CD14-positive monocyte (primary cell): ENCODE results near the gene TBC1D22A. TPM values are rescaled to one million over a fixed set of nuclear protein-coding genes. Genes with fewer than 3 reads are reported as not detected.

ENCODE experiments used
- DNase-seq, 3 donors: peaks; one replicate each; pipeline ENCODE4 v3.0.0-alpha.2; 2011 to 2022
- H2AFZ ChIP-seq: 2 replicates; pipeline ENCODE4 v1.6.0; 2012; ENCODE audit warnings: mild to moderate bottlenecking, low read depth, low read length, inconsistent platforms; ENCODE audit not compliant: insufficient read depth, poor library complexity, severe bottlenecking
- H3K27ac ChIP-seq, 2 donors: 1 replicate in 1 of 2; 2 replicates in 1 of 2; pipeline ENCODE4 v1.5.1; 2012 to 2013; ENCODE audit warnings: low read length in 2 of 2, control low read depth in 1 of 2, inconsistent platforms in 1 of 2, low read depth in 1 of 2, mild to moderate bottlenecking in 1 of 2
- H3K27me3 ChIP-seq, 2 donors: one replicate each; pipeline versions ENCODE4 v1.6.0 to v1.6.1; 2011 to 2013; ENCODE audit warnings: low read length in 2 of 2; ENCODE audit not compliant: control insufficient read depth in 2 of 2, insufficient read depth in 2 of 2
- H3K36me3 ChIP-seq, 2 donors: replicated peaks in 1 of 2; 1 replicate in 1 of 2; 2 replicates in 1 of 2; pipeline versions ENCODE4 v1.5.1 to v1.6.1; 2012 to 2013; ENCODE audit warnings: low read length in 2 of 2, control low read depth in 1 of 2, inconsistent platforms in 1 of 2, mild to moderate bottlenecking in 1 of 2; ENCODE audit not compliant: insufficient read depth in 2 of 2, control insufficient read depth in 1 of 2
- H3K4me1 ChIP-seq, 2 donors: 1 replicate in 1 of 2; 2 replicates in 1 of 2; pipeline versions ENCODE4 v1.5.1 to v1.6.1; 2012 to 2013; ENCODE audit warnings: low read length in 2 of 2, control low read depth in 1 of 2, inconsistent platforms in 1 of 2, mild to moderate bottlenecking in 1 of 2, moderate library complexity in 1 of 2; ENCODE audit not compliant: insufficient read depth in 2 of 2, control insufficient read depth in 1 of 2
- H3K4me2 ChIP-seq: replicated peaks from 2 replicates; pipeline ENCODE3; 2012; ENCODE audit warnings: low read length, moderate library complexity, mild to moderate bottlenecking; ENCODE audit not compliant: poor library complexity, severe bottlenecking; ENCODE audit errors: extremely low read depth
- H3K4me3 ChIP-seq, 3 experiments: fragments of 200-600 bp in 1 of 3; sonication (generic) in 1 of 3; replicated peaks in 1 of 3; 1 replicate in 2 of 3; 2 replicates in 1 of 3; pipeline ENCODE4 v1.5.1; 2011 to 2013; ENCODE audit warnings: low read length in 3 of 3, mild to moderate bottlenecking in 3 of 3, control low read depth in 2 of 3, low read depth in 2 of 3, inconsistent platforms in 1 of 3, moderate library complexity in 1 of 3
- H3K79me2 ChIP-seq: 2 replicates; pipeline ENCODE4 v1.6.0; 2012; ENCODE audit warnings: mild to moderate bottlenecking, control low read depth, inconsistent platforms, low read length, moderate library complexity; ENCODE audit not compliant: insufficient read depth
- H3K9ac ChIP-seq: 2 replicates; pipeline ENCODE4 v1.6.0; 2017; ENCODE audit warnings: low read length, mild to moderate bottlenecking; ENCODE audit not compliant: insufficient read depth, poor library complexity, severe bottlenecking
- H3K9me3 ChIP-seq, 2 donors: replicated peaks in 1 of 2; 1 replicate in 1 of 2; 2 replicates in 1 of 2; pipeline versions ENCODE4 v1.5.1 to v1.6.1; 2012 to 2013; ENCODE audit warnings: low read length in 2 of 2, control low read depth in 1 of 2; ENCODE audit not compliant: control insufficient read depth in 1 of 2, insufficient read depth in 1 of 2
- H4K20me1 ChIP-seq: 2 replicates; pipeline ENCODE4 v1.6.0; 2012; ENCODE audit warnings: mild to moderate bottlenecking, low read length, control low read depth, moderate library complexity; ENCODE audit not compliant: insufficient read depth
- H3K27ac Mint-ChIP-seq, 7 donors: one replicate each; pipeline ENCODE4 v1.8.0; 2020; ENCODE audit warnings: mild to moderate bottlenecking in 7 of 7, mixed read lengths in 7 of 7, moderate library complexity in 6 of 7, inconsistent platforms in 2 of 7
- H3K27me3 Mint-ChIP-seq, 3 donors: one replicate each; pipeline ENCODE4 v1.8.0; 2021 to 2022; ENCODE audit warnings: low read depth in 3 of 3, mild to moderate bottlenecking in 3 of 3, mixed read lengths in 3 of 3, moderate library complexity in 3 of 3, inconsistent platforms in 1 of 3
- H3K36me3 Mint-ChIP-seq, 2 donors: one replicate each; pipeline ENCODE4 v1.8.0; 2020; ENCODE audit warnings: mixed read lengths in 2 of 2, inconsistent platforms in 1 of 2, mild to moderate bottlenecking in 1 of 2
- H3K4me1 Mint-ChIP-seq: one replicate; pipeline ENCODE4 v1.8.0; 2020; ENCODE audit warnings: mild to moderate bottlenecking, mixed read lengths
- H3K4me3 Mint-ChIP-seq, 2 donors: one replicate each; pipeline ENCODE4 v1.8.0; 2020; ENCODE audit warnings: mild to moderate bottlenecking in 2 of 2, mixed read lengths in 2 of 2, moderate library complexity in 1 of 2
- H3K9me3 Mint-ChIP-seq, 7 donors: one replicate each; pipeline ENCODE4 v1.8.0; 2020 to 2022; ENCODE audit warnings: mixed read lengths in 7 of 7, mild to moderate bottlenecking in 6 of 7, moderate library complexity in 6 of 7, inconsistent platforms in 2 of 7
- WGBS: methylation state at CpG from one replicate; pipeline ENCODE4 v1.1.5; 2013; ENCODE audit warnings: missing lambda C conversion rate; ENCODE audit not compliant: insufficient coverage; 5-methylcytosine and 5-hydroxymethylcytosine counted together
- intact Hi-C, 2 donors: fragments of 100-400 bp; cut with micrococcal nuclease; formaldehyde crosslinking; loops; one replicate each; pipeline versions ENCODE4 v1.15.0 to v1.15.1; 2023
- polyA plus RNA-seq, 3 donors: library from polyadenylated mRNA; depleted of rRNA in 1 of 3; unstranded in 2 of 3; stranded (reverse) in 1 of 3; fragments of 300-500 nt in 2 of 3; fragments of >200 nt in 1 of 3; fragmentation: Illumina TruSeq in 2 of 3; gene quantifications; 1 replicate in 2 of 3; 2 replicates in 1 of 3; pipeline ENCODE4 v1.2.3, GENCODE V29; 2012 to 2021
- TF ChIP-seq, protein P1 (sequence below): fragments of 200-600 bp; IDR thresholded peaks from one replicate; pipeline ENCODE4 v1.8.0; 2022; ENCODE audit warnings: antibody characterized with exemption, mild to moderate bottlenecking

The TBC1D22A gene
- polyA plus RNA-seq, 3 donors: 25.9 to 36.2 (median 29.5) TPM

DNA sequence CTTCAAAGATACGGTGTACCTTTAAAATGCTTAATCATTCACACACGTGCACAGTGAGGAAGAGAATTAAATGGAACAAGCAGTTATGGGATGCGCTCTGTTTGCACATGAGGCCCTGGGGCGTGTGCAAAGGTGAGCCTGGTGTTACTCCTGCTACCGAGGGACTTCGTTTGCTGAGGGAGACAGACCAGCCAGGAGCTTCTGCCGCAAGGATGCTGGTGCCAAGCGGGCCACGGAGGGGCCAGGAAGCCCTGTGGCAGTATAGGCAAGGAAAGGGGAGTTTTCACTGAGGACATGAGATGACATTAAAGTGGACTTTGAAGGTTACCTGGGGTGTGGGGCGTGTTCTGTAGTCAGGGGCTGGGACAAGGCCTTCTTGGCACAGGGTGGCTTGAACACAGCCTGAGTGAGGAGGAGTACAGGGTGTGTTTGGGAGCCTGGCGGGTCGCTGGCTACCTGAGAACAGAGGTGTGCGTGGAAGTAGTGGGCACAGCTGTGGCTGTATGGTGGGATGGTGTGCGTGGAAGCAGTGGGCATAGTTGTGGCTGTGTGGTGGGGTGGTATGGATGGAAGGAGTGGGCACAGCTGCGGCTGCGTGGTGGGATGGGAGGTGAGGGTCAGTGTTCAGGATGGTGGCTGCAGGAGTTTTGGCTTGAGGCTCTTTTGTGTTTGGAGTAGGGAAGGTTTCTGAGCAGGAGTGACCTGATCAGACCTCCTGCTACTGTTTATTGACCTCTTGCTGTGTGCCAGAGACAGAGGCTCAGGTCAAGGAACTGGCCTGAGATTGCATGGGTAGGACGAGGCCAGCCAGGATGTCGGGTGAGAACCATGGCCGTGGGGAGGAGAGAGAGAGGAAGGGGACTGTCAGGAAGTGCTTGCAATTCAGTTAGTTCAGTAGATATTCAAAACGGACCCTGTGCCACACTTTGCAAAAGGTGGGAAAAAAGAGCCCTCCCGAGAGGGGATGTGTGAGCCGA is 13.7 kb downstream of the TBC1D22A start:
- Histone ChIP-seq H3K79me2 (peaks cover 82% of the 10 kb centered on the region), H3K4me3 (peak overlapping the region in 1 of 3 experiments; percentile 10), H3K36me3 (peaks cover 0 to 11% of the 10 kb centered on the region in 2 donors), H3K9ac (no peak overlapping the region), H3K9me3 (no peaks in the 10 kb centered on the region), H3K27ac (peak overlapping the region; percentile 20 to 95), H2AFZ (no peak overlapping the region), H4K20me1 (peaks cover 35% of the 10 kb centered on the region), H3K4me2 (peak overlapping the region; percentile 31), H3K27me3 (no peaks in the 10 kb centered on the region), H3K4me1 (peaks cover 63 to 64% of the 10 kb centered on the region in 2 donors)
- Mint-ChIP-seq H3K4me3 (peak overlapping the region; percentile 16 to 68), H3K4me1 (peaks cover 62% of the 10 kb centered on the region), H3K27ac (peak overlapping the region; percentile 68 to 98 (median 95)), H3K36me3 (peaks cover 36 to 50% of the 10 kb centered on the region in 2 donors), H3K27me3 (peaks cover 0 to 3% (median 1%) of the 10 kb centered on the region in 3 donors), H3K9me3 (peaks cover 0 to 3% (median 0%) of the 10 kb centered on the region in 7 donors)
- 74% methylated on average over 20 of the region's 22 CpGs for WGBS
- TF ChIP-seq, protein P1, sequence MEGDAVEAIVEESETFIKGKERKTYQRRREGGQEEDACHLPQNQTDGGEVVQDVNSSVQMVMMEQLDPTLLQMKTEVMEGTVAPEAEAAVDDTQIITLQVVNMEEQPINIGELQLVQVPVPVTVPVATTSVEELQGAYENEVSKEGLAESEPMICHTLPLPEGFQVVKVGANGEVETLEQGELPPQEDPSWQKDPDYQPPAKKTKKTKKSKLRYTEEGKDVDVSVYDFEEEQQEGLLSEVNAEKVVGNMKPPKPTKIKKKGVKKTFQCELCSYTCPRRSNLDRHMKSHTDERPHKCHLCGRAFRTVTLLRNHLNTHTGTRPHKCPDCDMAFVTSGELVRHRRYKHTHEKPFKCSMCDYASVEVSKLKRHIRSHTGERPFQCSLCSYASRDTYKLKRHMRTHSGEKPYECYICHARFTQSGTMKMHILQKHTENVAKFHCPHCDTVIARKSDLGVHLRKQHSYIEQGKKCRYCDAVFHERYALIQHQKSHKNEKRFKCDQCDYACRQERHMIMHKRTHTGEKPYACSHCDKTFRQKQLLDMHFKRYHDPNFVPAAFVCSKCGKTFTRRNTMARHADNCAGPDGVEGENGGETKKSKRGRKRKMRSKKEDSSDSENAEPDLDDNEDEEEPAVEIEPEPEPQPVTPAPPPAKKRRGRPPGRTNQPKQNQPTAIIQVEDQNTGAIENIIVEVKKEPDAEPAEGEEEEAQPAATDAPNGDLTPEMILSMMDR: no peak
- DNase-seq: no peak
- intact Hi-C loops: loop anchor here in 1 of 2 donors (2.0 kb wide), 1 partner anchor 15 kb away; no protein-coding TSS in a partner anchor

DNA sequence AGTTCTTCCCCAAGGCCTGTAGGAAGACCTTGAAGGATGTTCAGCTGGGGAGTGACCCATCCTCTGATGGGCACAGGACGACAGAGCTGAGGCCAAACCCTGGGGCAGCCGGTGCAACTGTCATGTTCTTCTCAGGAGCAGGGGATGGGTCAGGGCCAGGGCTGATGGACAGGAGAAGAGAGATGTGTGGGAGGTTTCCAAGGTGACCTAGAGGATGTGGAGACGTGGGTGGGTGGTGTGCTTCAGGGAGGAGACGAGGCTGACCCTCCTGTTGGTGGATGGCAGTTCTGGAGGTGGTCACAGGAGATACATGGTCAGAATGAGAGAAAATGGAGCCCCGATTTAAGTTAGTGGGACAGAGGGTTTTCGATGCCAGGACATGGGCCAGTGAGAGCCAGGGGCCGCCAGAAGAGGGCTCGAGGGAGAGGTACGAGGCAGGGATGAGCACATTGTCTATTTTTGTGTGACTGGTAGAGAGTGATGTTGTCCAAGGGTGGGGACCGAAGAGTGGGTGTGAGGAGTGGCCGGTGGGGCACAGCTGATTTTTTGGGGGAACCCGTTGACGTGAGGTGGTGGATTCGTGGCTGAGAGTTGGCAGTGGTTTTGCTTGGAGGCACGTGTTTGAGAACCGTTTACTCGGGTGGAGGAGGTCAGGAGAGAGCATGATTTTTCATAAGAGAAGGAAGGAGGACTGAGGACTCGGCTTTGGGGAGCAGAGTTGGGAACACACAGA is 14.6 kb downstream of the TBC1D22A start:
- H3K9me3 ChIP-seq: no peaks in the 10 kb centered on the region
- H3K27ac ChIP-seq: peak overlapping the region; percentile 46 to 59
- intact Hi-C loops: loop anchor here in 1 of 2 donors (2.0 kb wide), 1 partner anchor 14 kb away; no protein-coding TSS in a partner anchor
- peaks cover 4 to 11% of the 10 kb centered on the region in 2 donors for H3K36me3 ChIP-seq
- peaks cover 41 to 52% of the 10 kb centered on the region in 2 donors for H3K36me3 Mint-ChIP-seq
- peak overlapping the region; percentile 31 for H3K4me2 ChIP-seq
- peaks cover 0 to 3% (median 0%) of the 10 kb centered on the region in 7 donors for H3K9me3 Mint-ChIP-seq
- no peak overlapping the region for H2AFZ ChIP-seq
- TF ChIP-seq, protein P1: no peak
- peaks cover 84% of the 10 kb centered on the region for H3K79me2 ChIP-seq
- peaks cover 56 to 58% of the 10 kb centered on the region in 2 donors for H3K4me1 ChIP-seq
- H3K27ac Mint-ChIP-seq: peak overlapping the region; percentile 68 to 98 (median 94)
- peak overlapping the region; percentile 64 to 68 for H3K4me3 Mint-ChIP-seq
- no peaks in the 10 kb centered on the region for H3K27me3 ChIP-seq
- peaks cover 0 to 3% (median 1%) of the 10 kb centered on the region in 3 donors for H3K27me3 Mint-ChIP-seq
- 44% methylated on average over 17 of the region's 18 CpGs for WGBS
- H4K20me1 ChIP-seq: peaks cover 44% of the 10 kb centered on the region
- H3K4me3 ChIP-seq: peak overlapping the region in 1 of 3 experiments; percentile 19
- peaks cover 57% of the 10 kb centered on the region for H3K4me1 Mint-ChIP-seq
- H3K9ac ChIP-seq: no peak overlapping the region
- DNase-seq: no peak
